ENCODE measurements around the gene KRT84.

The KRT84 gene

GRCh38 chr12:52396656-52397055 lies 11.2 kb upstream of the KRT84 start:
- no peak for DNase-seq (ENCODE audit: low read depth, low spot score)
- TF ChIP-seq FOXP2 (optimal IDR thresholded peaks at IDR 0.05; ENCODE audit: control extremely low read depth, extremely low read length, insufficient read depth) (no peak), EZH2 (IDR thresholded peaks at IDR 0.05) (no peak)
- H3K9me3 ChIP-seq (ENCODE audit: low read depth, low read length) = no peaks in the 10 kb centered on the region
- H3K4me3 ChIP-seq = no peak overlapping the region
- no peak overlapping the region for H3K9ac ChIP-seq (ENCODE audit: insufficient read length)
- no peak overlapping the region for H3K27ac ChIP-seq
- H3K36me3 ChIP-seq (ENCODE audit: insufficient read depth, low read length) = no peaks in the 10 kb centered on the region

GRCh38 chr12:52395761-52396434 lies 10.4 kb upstream of the KRT84 start:
- Histone ChIP-seq H3K27ac (no peak overlapping the region), H3K9me3 (ENCODE audit: low read depth, low read length) (no peaks in the 10 kb centered on the region), H3K36me3 (ENCODE audit: insufficient read depth, low read length) (no peaks in the 10 kb centered on the region), H3K4me3 (no peak overlapping the region), H3K9ac (ENCODE audit: insufficient read length) (no peak overlapping the region)
- no peak for TF ChIP-seq EZH2 (IDR thresholded peaks at IDR 0.05)
- DNase-seq (ENCODE audit: low read depth, low spot score) = no peak

- Histone ChIP-seq H3K9me3 (ENCODE audit: low read depth, low read length) (no peaks in the 10 kb centered on the region), H3K4me3 (no peak overlapping the region), H3K36me3 (ENCODE audit: insufficient read depth, low read length) (no peaks in the 10 kb centered on the region), H3K27ac (no peak overlapping the region), H3K9ac (ENCODE audit: insufficient read length) (no peak overlapping the region)
- DNase-seq (ENCODE audit: low read depth, low spot score) = no peak
- TF ChIP-seq FOXP2 (optimal IDR thresholded peaks at IDR 0.05; ENCODE audit: control extremely low read depth, extremely low read length, insufficient read depth) (no peak), EZH2 (IDR thresholded peaks at IDR 0.05) (no peak), POLR2AphosphoS5 (IDR thresholded peaks at IDR 0.05; ENCODE audit: borderline replicate concordance, low read depth, low read length) (no peak)
Measured at GRCh38 chr12:52394836-52395405, 9.5 kb upstream of the KRT84 start.

GRCh38 chr12:52392465-52393007 lies 7.1 kb upstream of the KRT84 start:
- no peak overlapping the region for H3K4me3 ChIP-seq
- TF ChIP-seq POLR2AphosphoS5 (IDR thresholded peaks at IDR 0.05; ENCODE audit: borderline replicate concordance, low read depth, low read length) (no peak), EZH2 (IDR thresholded peaks at IDR 0.05) (no peak), FOXP2 (optimal IDR thresholded peaks at IDR 0.05; ENCODE audit: control extremely low read depth, extremely low read length, insufficient read depth) (no peak)
- no peaks in the 10 kb centered on the region for H3K36me3 ChIP-seq (ENCODE audit: insufficient read depth, low read length)
- no peak overlapping the region for H3K27ac ChIP-seq
- no peak for DNase-seq (ENCODE audit: low read depth, low spot score)
- no peaks in the 10 kb centered on the region for H3K9me3 ChIP-seq (ENCODE audit: low read depth, low read length)
- H3K9ac ChIP-seq (ENCODE audit: insufficient read length) = no peak overlapping the region

GRCh38 chr12:52391618-52392002 lies 6.2 kb upstream of the KRT84 start:
- no peaks in the 10 kb centered on the region for H3K9me3 ChIP-seq (ENCODE audit: low read depth, low read length)
- H3K36me3 ChIP-seq (ENCODE audit: insufficient read depth, low read length) = no peaks in the 10 kb centered on the region
- H3K9ac ChIP-seq (ENCODE audit: insufficient read length) = no peak overlapping the region
- TF ChIP-seq FOXP2 (optimal IDR thresholded peaks at IDR 0.05; ENCODE audit: control extremely low read depth, extremely low read length, insufficient read depth) = no peak
- no peak for TF ChIP-seq POLR2AphosphoS5 (IDR thresholded peaks at IDR 0.05; ENCODE audit: borderline replicate concordance, low read depth, low read length)
- TF ChIP-seq EZH2 (IDR thresholded peaks at IDR 0.05) = no peak
- DNase-seq (ENCODE audit: low read depth, low spot score) = no peak
- no peak overlapping the region for H3K4me3 ChIP-seq
- no peak overlapping the region for H3K27ac ChIP-seq

GRCh38 chr12:52390739-52391617 lies 5.5 kb upstream of the KRT84 start:
- TF ChIP-seq EZH2 (IDR thresholded peaks at IDR 0.05) (no peak), POLR2AphosphoS5 (IDR thresholded peaks at IDR 0.05; ENCODE audit: borderline replicate concordance, low read depth, low read length) (no peak), FOXP2 (optimal IDR thresholded peaks at IDR 0.05; ENCODE audit: control extremely low read depth, extremely low read length, insufficient read depth) (no peak)
- Histone ChIP-seq H3K9me3 (ENCODE audit: low read depth, low read length) (no peaks in the 10 kb centered on the region), H3K36me3 (ENCODE audit: insufficient read depth, low read length) (no peaks in the 10 kb centered on the region), H3K4me3 (no peak overlapping the region), H3K27ac (no peak overlapping the region), H3K9ac (ENCODE audit: insufficient read length) (no peak overlapping the region)
- DNase-seq (ENCODE audit: low read depth, low spot score) = no peak

GRCh38 chr12:52389313-52390207 lies 4.1 kb upstream of the KRT84 start:
- no peak overlapping the region for H3K4me3 ChIP-seq
- H3K27ac ChIP-seq = no peak overlapping the region
- no peak for DNase-seq (ENCODE audit: low read depth, low spot score)
- no peaks in the 10 kb centered on the region for H3K36me3 ChIP-seq (ENCODE audit: insufficient read depth, low read length)
- no peaks in the 10 kb centered on the region for H3K9me3 ChIP-seq (ENCODE audit: low read depth, low read length)
- TF ChIP-seq EZH2 (IDR thresholded peaks at IDR 0.05) (no peak), FOXP2 (optimal IDR thresholded peaks at IDR 0.05; ENCODE audit: control extremely low read depth, extremely low read length, insufficient read depth) (no peak), POLR2AphosphoS5 (IDR thresholded peaks at IDR 0.05; ENCODE audit: borderline replicate concordance, low read depth, low read length) (no peak)
- H3K9ac ChIP-seq (ENCODE audit: insufficient read length) = no peak overlapping the region

- Histone ChIP-seq H3K9me3 (ENCODE audit: low read depth, low read length) (no peaks in the 10 kb centered on the region), H3K9ac (ENCODE audit: insufficient read length) (no peak overlapping the region), H3K4me3 (no peak overlapping the region), H3K27ac (no peak overlapping the region), H3K36me3 (ENCODE audit: insufficient read depth, low read length) (no peaks in the 10 kb centered on the region)
- no peak for DNase-seq (ENCODE audit: low read depth, low spot score)
- no peak for TF ChIP-seq EZH2 (IDR thresholded peaks at IDR 0.05)
- no peak for TF ChIP-seq POLR2AphosphoS5 (IDR thresholded peaks at IDR 0.05; ENCODE audit: borderline replicate concordance, low read depth, low read length)
- no peak for TF ChIP-seq FOXP2 (optimal IDR thresholded peaks at IDR 0.05; ENCODE audit: control extremely low read depth, extremely low read length, insufficient read depth)
Measured at GRCh38 chr12:52387859-52388258, 2.4 kb upstream of the KRT84 start.

Data from SK-N-MC (cell line).